ENCODE measurements around the gene SERPINB4.

SERPINB4 gene

GRCh38 chr18:63604791-63605567, 39.1 kb downstream of the SERPINB4 start:
- no peak for TF ChIP-seq CTCF (IDR thresholded peaks at IDR 0.05; ENCODE audit: extremely low read depth, insufficient read depth, missing control alignments)
- in situ Hi-C loops (cut with MboI; ENCODE audit: low pct_unique_long_range_greater_than_20kb, low sequenced_read_pairs, unreplicated experiment) = no loop called here
- no peak for DNase-seq (ENCODE audit: low spot score)

GRCh38 chr18:63603772-63604171, 40.3 kb downstream of the SERPINB4 start:
- in situ Hi-C loops (cut with MboI; ENCODE audit: low pct_unique_long_range_greater_than_20kb, low sequenced_read_pairs, unreplicated experiment) = no loop called here
- no peak for TF ChIP-seq CTCF (IDR thresholded peaks at IDR 0.05; ENCODE audit: extremely low read depth, insufficient read depth, missing control alignments)
- DNase-seq (ENCODE audit: low spot score) = peak; percentile 66

- no peak for TF ChIP-seq CTCF (IDR thresholded peaks at IDR 0.05; ENCODE audit: extremely low read depth, insufficient read depth, missing control alignments)
- in situ Hi-C loops (cut with MboI; ENCODE audit: low pct_unique_long_range_greater_than_20kb, low sequenced_read_pairs, unreplicated experiment) = no loop called here
- no peak for DNase-seq (ENCODE audit: low spot score)
Observed at GRCh38 chr18:63603355-63603754, 40.7 kb downstream of the SERPINB4 start.

GRCh38 chr18:63596964-63597363, 47.1 kb downstream of the SERPINB4 start:
- in situ Hi-C loops (cut with MboI; ENCODE audit: low pct_unique_long_range_greater_than_20kb, low sequenced_read_pairs, unreplicated experiment) = loop anchor here (25.0 kb wide), 1 partner anchor 240 kb away; no protein-coding TSS in a partner anchor
- DNase-seq (ENCODE audit: low spot score) = no peak
- no peak for TF ChIP-seq CTCF (IDR thresholded peaks at IDR 0.05; ENCODE audit: extremely low read depth, insufficient read depth, missing control alignments)

- no peak for TF ChIP-seq CTCF (IDR thresholded peaks at IDR 0.05; ENCODE audit: extremely low read depth, insufficient read depth, missing control alignments)
- in situ Hi-C loops (cut with MboI; ENCODE audit: low pct_unique_long_range_greater_than_20kb, low sequenced_read_pairs, unreplicated experiment) = loop anchor here (25.0 kb wide), 1 partner anchor 245 kb away; no protein-coding TSS in a partner anchor
- DNase-seq (ENCODE audit: low spot score) = no peak
Observed at GRCh38 chr18:63592471-63592870, 51.6 kb downstream of the SERPINB4 start.

GRCh38 chr18:63591725-63592124, 52.3 kb downstream of the SERPINB4 start:
- in situ Hi-C loops (cut with MboI; ENCODE audit: low pct_unique_long_range_greater_than_20kb, low sequenced_read_pairs, unreplicated experiment) = loop anchor here (25.0 kb wide), 1 partner anchor 246 kb away; no protein-coding TSS in a partner anchor

More at GRCh38 chr18:63591725-63592124, 52.3 kb downstream of the SERPINB4 start:
- DNase-seq (ENCODE audit: low spot score) = no peak
- no peak for TF ChIP-seq CTCF (IDR thresholded peaks at IDR 0.05; ENCODE audit: extremely low read depth, insufficient read depth, missing control alignments)

Measured in GM13977 (cell line).